GM23338 (cell line): ENCODE measurements around the gene BNIP3. TPM values are rescaled to one million over a fixed set of nuclear protein-coding genes. Genes with fewer than 3 reads are reported as not detected.

Source experiments
- EZH2 ChIP-seq: fragments of 200-600 bp; sonication (generic); IDR thresholded peaks from one replicate; pipeline ENCODE4 v1.8.0; 2017; ENCODE audit warnings: antibody characterized with exemption, mild to moderate bottlenecking, low read depth; ENCODE audit not compliant: unreplicated experiment
- EZH2phosphoT487 ChIP-seq: fragments of 200-600 bp; sonication (generic); IDR thresholded peaks from one replicate; pipeline ENCODE4 v1.8.1; 2018; ENCODE audit warnings: antibody characterized with exemption; ENCODE audit not compliant: unreplicated experiment
- JUNB ChIP-seq: IDR thresholded peaks from one replicate; pipeline ENCODE4 v1.6.1; 2016; ENCODE audit warnings: antibody characterized with exemption; ENCODE audit not compliant: unreplicated experiment
- POLR2AphosphoS5 ChIP-seq: IDR thresholded peaks from 2 replicates; pipeline ENCODE4 v1.6.1; 2016; ENCODE audit warnings: antibody characterized with exemption, low read depth
- REST ChIP-seq: IDR thresholded peaks from one replicate; pipeline ENCODE4 v1.6.1; 2018; ENCODE audit warnings: antibody characterized with exemption; ENCODE audit not compliant: unreplicated experiment
- ZNF462 ChIP-seq: fragments of 250-450 bp; sonication (Bioruptor Pico); IDR thresholded peaks from 2 replicates; pipeline ENCODE4 v1.5.0; 2020; ENCODE audit warnings: mild to moderate bottlenecking, moderate library complexity
- polyA plus RNA-seq: library from polyadenylated mRNA; unstranded; fragments of >200 nt; fragmentation: Nextera tagmentation; extraction: Ambion mirVana; gene quantifications from 2 replicates; pipeline ENCODE4 v1.2.1, GENCODE V29; 2016
- total RNA-seq: library from RNA; depleted of rRNA; stranded (reverse); fragments of >200 nt; shearing (Covaris generic); gene quantifications from 2 replicates; pipeline ENCODE4 v1.2.3, GENCODE V29; 2014
- TF ChIP-seq, protein P1 (sequence below), 2 experiments: fragments of 200-600 bp in 1 of 2; sonication (generic) in 1 of 2; conservative IDR thresholded peaks; 2 replicates each; pipeline versions ENCODE4 v1.5.1 to v1.6.1; 2016 to 2017; ENCODE audit warnings: antibody characterized with exemption in 2 of 2, low read depth in 2 of 2, mild to moderate bottlenecking in 2 of 2, moderate library complexity in 1 of 2

BNIP3 gene
- total and polyA plus RNA-seq, 2 experiments from 2014 or later = 46.3 to 75.0 TPM

- TF ChIP-seq ZNF462 (CRISPR knock-in tag) = no peak
- no peak for TF ChIP-seq EZH2phosphoT487
- no peak for TF ChIP-seq REST
- TF ChIP-seq, protein P1, sequence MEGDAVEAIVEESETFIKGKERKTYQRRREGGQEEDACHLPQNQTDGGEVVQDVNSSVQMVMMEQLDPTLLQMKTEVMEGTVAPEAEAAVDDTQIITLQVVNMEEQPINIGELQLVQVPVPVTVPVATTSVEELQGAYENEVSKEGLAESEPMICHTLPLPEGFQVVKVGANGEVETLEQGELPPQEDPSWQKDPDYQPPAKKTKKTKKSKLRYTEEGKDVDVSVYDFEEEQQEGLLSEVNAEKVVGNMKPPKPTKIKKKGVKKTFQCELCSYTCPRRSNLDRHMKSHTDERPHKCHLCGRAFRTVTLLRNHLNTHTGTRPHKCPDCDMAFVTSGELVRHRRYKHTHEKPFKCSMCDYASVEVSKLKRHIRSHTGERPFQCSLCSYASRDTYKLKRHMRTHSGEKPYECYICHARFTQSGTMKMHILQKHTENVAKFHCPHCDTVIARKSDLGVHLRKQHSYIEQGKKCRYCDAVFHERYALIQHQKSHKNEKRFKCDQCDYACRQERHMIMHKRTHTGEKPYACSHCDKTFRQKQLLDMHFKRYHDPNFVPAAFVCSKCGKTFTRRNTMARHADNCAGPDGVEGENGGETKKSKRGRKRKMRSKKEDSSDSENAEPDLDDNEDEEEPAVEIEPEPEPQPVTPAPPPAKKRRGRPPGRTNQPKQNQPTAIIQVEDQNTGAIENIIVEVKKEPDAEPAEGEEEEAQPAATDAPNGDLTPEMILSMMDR (conservative IDR thresholded peaks at IDR 0.05; ENCODE audit: low read depth in 2 of 2) = no peak
- no peak for TF ChIP-seq JUNB
- TF ChIP-seq POLR2AphosphoS5 = no peak
- no peak for TF ChIP-seq EZH2
These were observed 39.3 kb downstream of the BNIP3 start (continued) for GRCh38 chr10:131942455-131942854.
